Uterus (tissue), 4 donors: ENCODE results near the gene WDR91. TPM values are rescaled to one million over a fixed set of nuclear protein-coding genes. Genes with fewer than 3 reads are reported as not detected.
A peak's percentile ranks its signal among the peaks of the same experiment; 100 is the strongest.

ENCODE experiments used
- DNase-seq, 2 donors: peaks; one replicate each; pipeline ENCODE4 v3.0.0-alpha.2; 2019 to 2020
- H3K27ac ChIP-seq, 2 donors: fragments of 200-600 bp; sonication (generic); 1 replicate in 1 of 2; 2 replicates in 1 of 2; pipeline ENCODE4 v1.5.1; 2016 to 2018
- H3K27me3 ChIP-seq, 2 donors: fragments of 200-600 bp; sonication (generic); one replicate each; pipeline ENCODE4 v1.5.1; 2018 to 2019; ENCODE audit warnings: control low read depth in 1 of 2
- H3K36me3 ChIP-seq, 2 donors: fragments of 200-600 bp; sonication (generic); one replicate each; pipeline ENCODE4 v1.5.1; 2019; ENCODE audit warnings: control low read depth in 1 of 2
- H3K4me1 ChIP-seq, 2 donors: fragments of 200-600 bp; sonication (generic); one replicate each; pipeline ENCODE4 v1.5.1; 2018 to 2019; ENCODE audit warnings: control low read depth in 1 of 2
- H3K4me3 ChIP-seq, 2 donors: fragments of 200-600 bp; sonication (generic); 1 replicate in 1 of 2; 2 replicates in 1 of 2; pipeline ENCODE4 v1.5.1; 2018 to 2019; ENCODE audit warnings: mild to moderate bottlenecking in 1 of 2
- H3K9me3 ChIP-seq, 2 donors: fragments of 200-600 bp; sonication (generic); one replicate each; pipeline ENCODE4 v1.5.1; 2019; ENCODE audit warnings: control low read depth in 1 of 2
- CTCF ChIP-seq, 4 experiments: fragments of 200-600 bp in 2 of 4; fragments of 450-650 bp in 2 of 4; sonication (generic) in 2 of 4; IDR thresholded peaks; one replicate each; pipeline ENCODE4 v1.5.1; 2016 to 2019; ENCODE audit warnings: antibody characterized with exemption in 4 of 4, mild to moderate bottlenecking in 2 of 4, moderate library complexity in 1 of 4
- POLR2A ChIP-seq, 2 donors: fragments of 450-650 bp; IDR thresholded peaks; one replicate each; pipeline ENCODE4 v1.6.1; 2016; ENCODE audit warnings: antibody characterized with exemption in 2 of 2, mild to moderate bottlenecking in 1 of 2, moderate library complexity in 1 of 2
- intact Hi-C: fragments of 100-400 bp; cut with DNase I; formaldehyde crosslinking; loops from one replicate; pipeline ENCODE4 v1.15.1; 2023; ENCODE audit warnings: low total_unique reads
- total RNA-seq, 4 donors: library from RNA; depleted of rRNA in 3 of 4; stranded (reverse); fragments of >200 nt in 3 of 4; gene quantifications; one replicate each; pipeline versions ENCODE4 v1.1.0 to v1.2.4, GENCODE V29; 2014 to 2023
- donor health status: DM: yes; HTN: yes; CAD: no.

The WDR91 gene
- total RNA-seq, 4 donors from 2014 or later, result 11.8 to 33.2 (median 17.1) TPM

- H3K27me3 ChIP-seq, result no peaks in the 10 kb centered on the region
- TF ChIP-seq CTCF (IDR thresholded peaks at IDR 0.05), result no peak
- H3K36me3 ChIP-seq, result no peaks in the 10 kb centered on the region
- no peaks in the 10 kb centered on the region for H3K4me1 ChIP-seq
- DNase-seq, result peak in 1 of 2 donors; percentile 37
- intact Hi-C loops, result no loop called here
- H3K4me3 ChIP-seq, result peak overlapping the region; percentile 56 to 79
- H3K27ac ChIP-seq, result peak overlapping the region; percentile 92 to 95
- no peaks in the 10 kb centered on the region for H3K9me3 ChIP-seq
Observed at GRCh38 chr7:135210888-135211178, 493 bp downstream of the WDR91 start.

GRCh38 chr7:135209225-135209834 is 2.0 kb downstream of the WDR91 start:
- no peaks in the 10 kb centered on the region for H3K27me3 ChIP-seq
- intact Hi-C loops, result no loop called here
- no peaks in the 10 kb centered on the region for H3K9me3 ChIP-seq
- H3K4me3 ChIP-seq, result no peak overlapping the region
- H3K27ac ChIP-seq, result no peak overlapping the region
- H3K36me3 ChIP-seq, result no peaks in the 10 kb centered on the region
- DNase-seq, result no peak
- TF ChIP-seq POLR2A (IDR thresholded peaks at IDR 0.05) (no peak), CTCF (IDR thresholded peaks at IDR 0.05) (no peak)
- no peaks in the 10 kb centered on the region for H3K4me1 ChIP-seq

- intact Hi-C loops, result no loop called here
- Histone ChIP-seq H3K4me1 (no peaks in the 10 kb centered on the region), H3K27ac (no peak overlapping the region), H3K27me3 (no peaks in the 10 kb centered on the region), H3K4me3 (no peak overlapping the region), H3K36me3 (no peaks in the 10 kb centered on the region), H3K9me3 (no peaks in the 10 kb centered on the region)
- TF ChIP-seq CTCF (IDR thresholded peaks at IDR 0.05), result no peak
- TF ChIP-seq POLR2A (IDR thresholded peaks at IDR 0.05), result no peak
- DNase-seq, result no peak
Observed at GRCh38 chr7:135208102-135208793, 3.1 kb downstream of the WDR91 start.

- H3K27me3 ChIP-seq, result no peaks in the 10 kb centered on the region
- no peaks in the 10 kb centered on the region for H3K4me1 ChIP-seq
- no peak for TF ChIP-seq CTCF (IDR thresholded peaks at IDR 0.05)
- TF ChIP-seq POLR2A (IDR thresholded peaks at IDR 0.05), result no peak
- intact Hi-C loops, result no loop called here
- H3K9me3 ChIP-seq, result no peaks in the 10 kb centered on the region
- H3K4me3 ChIP-seq, result no peak overlapping the region
- no peaks in the 10 kb centered on the region for H3K36me3 ChIP-seq
- no peak for DNase-seq
- no peak overlapping the region for H3K27ac ChIP-seq
Observed at GRCh38 chr7:135207406-135208101, 3.8 kb downstream of the WDR91 start.

- H3K36me3 ChIP-seq, result no peaks in the 10 kb centered on the region
- intact Hi-C loops, result no loop called here
Observed at GRCh38 chr7:135206941-135207391, 4.4 kb downstream of the WDR91 start.

More at GRCh38 chr7:135206941-135207391, 4.4 kb downstream of the WDR91 start:
- no peak for DNase-seq
- no peaks in the 10 kb centered on the region for H3K4me1 ChIP-seq
- no peak for TF ChIP-seq POLR2A (IDR thresholded peaks at IDR 0.05)
- TF ChIP-seq CTCF (IDR thresholded peaks at IDR 0.05), result no peak
- H3K27ac ChIP-seq, result no peak overlapping the region
- no peak overlapping the region for H3K4me3 ChIP-seq
- no peaks in the 10 kb centered on the region for H3K9me3 ChIP-seq
- H3K27me3 ChIP-seq, result no peaks in the 10 kb centered on the region
